NOMO-1 treated with dmso at 0.1 percent for 144 hours (cell line): Measurements from ENCODE around the gene PRMT9.

Experiments
- DNase-seq: peaks from one replicate; lab custom pipeline; 2025; ENCODE audit not compliant: unreplicated experiment; lab: John Stamatoyannopoulos, UW

Gene PRMT9

DNA sequence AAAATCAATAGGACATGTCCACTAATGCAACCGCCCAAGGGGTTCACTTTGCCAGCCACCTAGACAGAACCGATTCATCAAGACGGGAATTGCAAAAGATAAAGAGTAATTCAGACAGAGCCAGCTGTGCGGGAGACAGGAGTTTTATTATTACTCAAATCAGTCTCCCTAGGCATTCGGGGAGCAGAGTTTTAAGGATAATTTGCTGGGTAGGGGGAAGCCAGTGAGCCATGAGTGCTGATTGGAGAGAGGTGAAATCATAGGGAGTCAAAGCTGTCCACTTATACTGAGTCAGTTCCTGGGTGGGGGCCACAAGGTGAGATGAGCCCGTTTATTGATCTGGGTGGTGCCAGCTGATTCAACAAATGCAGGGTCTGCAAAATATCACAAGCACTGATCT lies 58.2 kb downstream of the PRMT9 start:
- DNase-seq: no peak

DNA sequence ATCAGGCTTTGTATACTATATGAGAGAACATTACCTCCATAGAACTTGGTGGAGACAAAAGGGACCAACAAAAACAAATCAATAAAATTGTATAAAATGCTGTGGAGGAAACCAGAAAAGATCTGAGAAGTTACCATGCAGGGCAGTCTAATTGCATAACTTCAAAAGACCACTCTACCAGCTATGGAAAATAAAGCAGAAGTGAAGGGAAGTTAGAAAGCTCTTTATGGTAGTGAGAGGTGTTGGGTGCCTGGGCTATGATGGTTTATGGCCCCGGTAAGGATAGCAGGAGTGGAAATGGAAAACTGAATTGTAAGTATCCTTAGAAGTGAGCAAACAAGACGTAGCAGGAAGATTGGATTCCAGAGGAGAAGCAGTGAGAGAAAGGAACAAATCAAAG lies 63.6 kb downstream of the PRMT9 start:
- DNase-seq: peak; percentile 5

- no peak for DNase-seq
These were observed 65.9 kb downstream of the PRMT9 start for GRCh38 chr4:147617841-147618691.

DNA sequence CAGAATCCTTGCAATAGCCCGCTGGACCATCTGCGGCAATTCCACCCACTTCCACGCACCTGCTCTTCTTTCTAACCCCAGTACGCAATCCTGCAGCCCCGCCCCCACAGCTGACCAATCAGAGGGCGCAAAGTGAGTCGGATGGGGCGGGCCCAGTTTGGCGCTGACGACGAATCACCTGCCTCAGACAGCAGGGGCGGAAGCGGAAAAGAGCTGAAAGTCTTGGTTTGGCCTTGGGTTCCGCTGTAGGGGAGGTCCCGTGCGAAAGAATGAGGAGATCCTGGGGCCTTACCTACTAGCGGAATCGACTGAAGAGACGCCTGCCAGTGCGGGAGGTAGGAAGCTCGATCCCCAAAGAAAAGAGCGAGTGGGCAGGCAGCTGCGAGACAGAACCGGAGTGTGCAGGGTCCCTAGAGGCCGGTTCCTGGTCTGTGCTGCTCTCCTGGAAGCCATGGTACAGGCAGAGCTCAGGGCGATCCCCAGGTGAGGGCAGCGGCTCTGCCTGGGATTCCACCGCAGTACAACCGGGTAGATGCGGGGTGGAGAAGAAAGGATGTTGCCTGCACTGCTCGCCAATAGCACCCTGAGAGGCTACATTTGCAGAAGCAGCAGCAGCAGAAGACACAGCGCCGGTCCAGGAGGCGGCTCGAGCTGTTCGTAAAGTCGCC lies 66.7 kb downstream of the PRMT9 start, which contains the start of gene TMEM184C:
TMEM184C (plus strand) TSS at position 225 of the 668 bp plus-strand sequence. CDS start 560 bp downstream, outside the sequence.
- peak; percentile 94 for DNase-seq

DNA sequence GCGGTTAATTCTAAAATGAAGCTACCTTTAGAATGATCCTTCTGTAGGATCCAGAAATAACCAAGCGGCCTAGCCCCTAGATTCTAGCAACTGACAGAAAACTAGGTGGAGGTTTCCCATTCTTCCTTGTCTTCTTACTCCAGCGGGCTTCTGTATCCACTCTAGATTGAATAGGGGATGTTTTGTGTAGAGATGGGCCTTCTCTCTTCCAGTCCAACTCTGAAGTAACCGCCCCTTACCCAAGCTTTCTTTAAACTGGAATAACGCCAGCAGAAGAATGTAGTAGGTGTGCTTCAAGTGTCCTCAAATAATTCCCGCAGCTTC lies 67.2 kb downstream of the PRMT9 start:
- DNase-seq: no peak

- DNase-seq: no peak
These were observed 73.3 kb downstream of the PRMT9 start for GRCh38 chr4:147610686-147611085.

DNA sequence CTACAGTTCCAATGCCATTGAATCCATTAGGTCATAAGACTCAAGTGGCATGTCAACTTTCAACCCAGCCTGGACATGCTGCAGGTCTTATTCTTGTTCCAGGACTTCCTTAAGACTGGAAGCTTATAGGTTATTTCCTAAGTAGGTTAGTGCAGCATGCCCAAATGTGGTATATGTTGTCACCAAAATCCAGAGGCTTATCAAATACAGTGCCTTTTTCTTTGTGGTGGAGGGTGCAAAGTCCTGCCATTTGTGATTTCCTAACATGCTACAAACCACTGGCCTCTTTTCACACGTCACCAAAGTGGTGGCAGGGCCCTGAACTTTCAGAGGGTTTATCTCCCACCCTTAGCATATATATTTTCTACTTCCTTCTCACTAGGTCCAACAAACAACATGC lies 76.5 kb downstream of the PRMT9 start:
- DNase-seq: no peak

DNA sequence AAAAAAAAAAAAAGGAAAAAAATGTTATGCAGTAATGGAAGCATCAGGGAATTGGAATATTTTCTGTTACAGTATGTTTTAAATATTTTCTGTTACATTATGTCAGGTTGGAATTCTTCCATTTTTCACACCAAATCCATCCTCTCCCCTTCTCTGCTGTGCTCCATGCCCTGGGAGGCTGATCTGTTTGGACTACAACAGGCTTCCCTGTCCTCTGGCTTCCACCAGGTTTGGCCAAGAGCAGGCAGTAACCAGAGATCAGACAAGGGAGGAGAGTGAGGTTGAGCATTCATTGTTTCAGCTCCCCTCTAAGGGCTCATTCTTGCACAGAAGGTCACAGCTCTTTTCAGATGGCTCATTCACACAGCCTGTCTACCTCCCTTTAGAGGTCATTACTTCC lies 78.5 kb downstream of the PRMT9 start:
- DNase-seq: no peak

- DNase-seq: no peak
These were observed 84.2 kb downstream of the PRMT9 start for GRCh38 chr4:147599769-147600168.

- DNase-seq: no peak
These were observed 84.8 kb downstream of the PRMT9 start for GRCh38 chr4:147599206-147599605.

DNA sequence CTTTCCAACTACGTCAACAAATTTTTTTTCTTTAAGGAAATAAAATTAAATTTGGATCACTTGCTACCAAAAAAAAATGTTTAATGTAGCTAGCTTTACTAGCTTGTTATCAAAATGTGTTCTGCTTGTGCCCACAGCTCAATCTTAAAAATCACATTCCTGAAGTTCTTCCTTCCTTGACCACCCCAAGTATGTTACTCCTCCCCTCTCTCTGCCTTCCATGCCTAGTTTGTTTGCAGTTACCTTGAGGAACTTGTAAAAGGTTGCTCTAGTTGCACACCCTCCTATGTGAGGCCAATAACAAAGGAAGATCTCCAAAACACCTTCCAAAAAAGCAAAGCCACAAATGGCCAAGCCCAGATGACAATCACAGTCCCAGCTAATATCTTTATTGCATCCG lies 86.4 kb downstream of the PRMT9 start:
- no peak for DNase-seq

- no peak for DNase-seq
These were observed 87.0 kb downstream of the PRMT9 start for GRCh38 chr4:147596981-147597380.

DNA sequence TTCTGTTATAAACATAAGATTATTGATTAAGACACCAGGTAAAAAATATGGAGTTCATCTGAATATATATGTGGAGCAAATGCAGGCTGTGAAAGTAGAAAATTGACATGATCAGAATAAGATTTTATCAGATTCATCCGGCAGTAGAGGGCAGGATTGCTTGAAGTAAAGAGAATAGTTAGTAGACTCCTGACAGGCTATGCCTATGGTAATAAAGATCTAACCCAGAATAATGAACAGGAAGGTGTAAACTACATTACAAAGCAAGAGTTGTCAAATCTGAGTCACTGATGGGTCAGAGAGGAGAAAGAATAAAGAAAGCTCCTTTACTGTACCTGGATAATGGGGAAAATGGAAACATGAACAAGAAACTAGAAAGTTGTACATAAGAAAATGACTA lies 87.6 kb downstream of the PRMT9 start:
- no peak for DNase-seq

GRCh38 chr4:147594578-147594977 lies 89.4 kb downstream of the PRMT9 start:
- DNase-seq: no peak

DNA sequence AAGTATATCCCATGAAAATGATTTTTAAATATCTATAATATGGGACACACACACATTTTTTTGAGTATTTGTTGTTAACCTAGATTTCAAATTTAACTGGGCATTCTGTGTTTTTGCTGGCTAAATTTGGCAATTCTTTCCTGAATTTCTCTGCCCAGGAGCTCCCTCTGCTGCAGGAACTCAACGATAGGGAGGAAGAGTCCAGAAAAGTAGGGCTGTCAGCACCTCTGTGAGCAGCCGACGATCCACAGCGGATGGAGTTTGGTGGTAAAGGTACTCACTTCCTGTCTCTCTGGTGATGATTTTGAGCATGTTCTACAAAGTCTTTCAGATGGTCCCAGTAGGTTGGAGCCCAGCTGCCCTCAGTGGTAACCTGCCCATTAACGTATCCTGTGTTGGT lies 89.9 kb downstream of the PRMT9 start:
- DNase-seq: no peak

DNA sequence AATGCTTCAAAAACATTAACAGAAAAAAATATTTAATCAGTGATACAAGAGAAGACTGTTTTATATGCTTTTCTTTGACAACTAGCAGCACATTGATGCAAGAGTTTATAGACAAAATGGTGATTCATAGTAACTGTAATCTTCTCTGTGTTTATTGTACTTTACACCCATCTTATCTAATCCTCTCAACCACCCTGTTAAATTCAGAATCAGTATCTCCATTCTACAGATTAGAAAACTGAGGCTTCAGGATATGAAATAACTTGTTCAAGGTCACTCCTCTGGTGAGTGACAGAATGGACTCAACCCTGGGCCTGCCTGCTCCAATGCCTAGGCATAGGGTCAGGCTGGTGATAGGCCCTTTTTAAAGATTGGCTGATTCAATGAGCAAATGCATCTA lies 92.9 kb downstream of the PRMT9 start:
- DNase-seq: no peak

DNA sequence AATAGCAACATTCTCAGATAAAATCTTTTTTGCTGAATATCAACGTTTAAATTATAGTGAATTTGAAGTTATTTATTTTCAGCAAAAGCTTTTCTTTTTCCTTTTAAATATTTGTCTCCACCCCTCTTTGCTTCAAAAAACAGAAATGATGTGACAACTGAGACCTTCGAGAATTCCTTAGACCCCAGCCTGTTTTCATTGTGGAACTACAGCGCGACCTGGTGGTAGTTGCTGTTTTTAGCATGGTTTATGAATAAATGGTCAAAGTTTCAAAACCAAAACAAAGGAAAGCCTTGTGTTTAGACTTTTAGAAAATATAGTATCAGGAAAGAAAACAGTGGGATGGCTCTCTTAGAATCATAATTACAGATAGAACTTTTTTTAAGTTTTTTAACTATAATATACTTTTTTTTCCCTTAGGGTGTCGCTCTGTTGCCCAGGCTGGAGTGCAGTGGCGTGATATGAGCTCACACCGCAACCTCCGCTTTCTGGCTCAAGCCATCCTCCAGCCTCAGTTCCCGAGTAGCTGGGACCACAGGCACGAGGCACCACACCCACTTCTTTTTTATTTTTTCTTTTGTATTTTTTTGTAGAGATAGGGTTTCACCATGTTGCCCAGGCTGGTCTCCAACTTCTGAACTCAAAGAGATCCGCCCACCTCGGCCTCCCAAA lies 93.6 kb downstream of the PRMT9 start:
- DNase-seq: no peak

- no peak for DNase-seq
These were observed 94.4 kb downstream of the PRMT9 start for GRCh38 chr4:147589586-147589985.
